ENCODE data around the gene LILRA6.

The LILRA6 gene

GRCh38 chr19:54188215-54188871 is 54.2 kb downstream of the LILRA6 start:
- DNase-seq (ENCODE audit: low read depth in 2 of 2) = no peak

GRCh38 chr19:54186934-54187381 is 55.6 kb downstream of the LILRA6 start:
- DNase-seq (ENCODE audit: low read depth in 2 of 2) = no peak
